C4-2B (cell line): Measurements from ENCODE around the gene NCSTN.

ENCODE experiments used
- CTCF ChIP-seq: fragments of 450-650 bp; conservative IDR thresholded peaks from 2 replicates; pipeline ENCODE4 v1.5.1; 2017; ENCODE audit warnings: mild to moderate bottlenecking
- ZFX ChIP-seq: fragments of 450-650 bp; IDR thresholded peaks from 2 replicates; pipeline ENCODE4 v1.6.1; 2017

GRCh38 chr1:160403244-160403643, 60.1 kb downstream of the NCSTN start:
- TF ChIP-seq CTCF (no peak), ZFX (no peak)
